ENCODE data around the gene KAT7.

The KAT7 gene

DNA sequence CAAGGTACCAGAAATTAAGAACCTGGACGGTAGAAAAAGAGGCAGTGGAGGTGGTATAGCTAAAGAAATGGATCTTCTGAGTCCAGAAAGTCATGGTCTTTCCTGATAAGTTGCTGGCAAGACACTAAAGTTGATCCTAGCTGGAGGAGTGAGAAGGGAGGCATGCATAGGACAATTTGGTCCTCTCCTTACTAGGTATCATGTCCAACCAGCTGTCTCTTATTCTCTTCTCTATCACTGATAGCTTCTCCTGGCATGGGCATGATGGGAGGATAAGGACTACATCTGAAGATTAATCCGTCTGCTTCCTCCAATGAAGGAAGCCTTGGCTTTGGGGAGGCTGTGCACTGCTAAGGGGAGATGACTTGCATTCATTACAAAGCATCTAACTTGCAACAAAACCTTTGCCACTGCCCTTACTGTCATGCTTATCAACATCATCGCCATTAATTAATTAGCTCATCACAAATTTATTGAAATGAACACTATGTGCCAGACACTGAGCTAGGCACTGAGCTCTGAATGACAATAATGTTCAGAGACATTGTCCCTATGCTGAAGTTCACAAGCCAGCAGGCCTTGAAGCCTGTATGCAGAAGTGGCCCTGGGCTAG is 21.5 kb upstream of the KAT7 start:
- TF ChIP-seq, protein P1, sequence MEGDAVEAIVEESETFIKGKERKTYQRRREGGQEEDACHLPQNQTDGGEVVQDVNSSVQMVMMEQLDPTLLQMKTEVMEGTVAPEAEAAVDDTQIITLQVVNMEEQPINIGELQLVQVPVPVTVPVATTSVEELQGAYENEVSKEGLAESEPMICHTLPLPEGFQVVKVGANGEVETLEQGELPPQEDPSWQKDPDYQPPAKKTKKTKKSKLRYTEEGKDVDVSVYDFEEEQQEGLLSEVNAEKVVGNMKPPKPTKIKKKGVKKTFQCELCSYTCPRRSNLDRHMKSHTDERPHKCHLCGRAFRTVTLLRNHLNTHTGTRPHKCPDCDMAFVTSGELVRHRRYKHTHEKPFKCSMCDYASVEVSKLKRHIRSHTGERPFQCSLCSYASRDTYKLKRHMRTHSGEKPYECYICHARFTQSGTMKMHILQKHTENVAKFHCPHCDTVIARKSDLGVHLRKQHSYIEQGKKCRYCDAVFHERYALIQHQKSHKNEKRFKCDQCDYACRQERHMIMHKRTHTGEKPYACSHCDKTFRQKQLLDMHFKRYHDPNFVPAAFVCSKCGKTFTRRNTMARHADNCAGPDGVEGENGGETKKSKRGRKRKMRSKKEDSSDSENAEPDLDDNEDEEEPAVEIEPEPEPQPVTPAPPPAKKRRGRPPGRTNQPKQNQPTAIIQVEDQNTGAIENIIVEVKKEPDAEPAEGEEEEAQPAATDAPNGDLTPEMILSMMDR (IDR thresholded peaks at IDR 0.05; ENCODE audit: insufficient read depth, low read length) = no peak
- TF ChIP-seq POLR2AphosphoS5 (IDR thresholded peaks at IDR 0.05; ENCODE audit: low read depth) = no peak
- TF ChIP-seq, protein P2, sequence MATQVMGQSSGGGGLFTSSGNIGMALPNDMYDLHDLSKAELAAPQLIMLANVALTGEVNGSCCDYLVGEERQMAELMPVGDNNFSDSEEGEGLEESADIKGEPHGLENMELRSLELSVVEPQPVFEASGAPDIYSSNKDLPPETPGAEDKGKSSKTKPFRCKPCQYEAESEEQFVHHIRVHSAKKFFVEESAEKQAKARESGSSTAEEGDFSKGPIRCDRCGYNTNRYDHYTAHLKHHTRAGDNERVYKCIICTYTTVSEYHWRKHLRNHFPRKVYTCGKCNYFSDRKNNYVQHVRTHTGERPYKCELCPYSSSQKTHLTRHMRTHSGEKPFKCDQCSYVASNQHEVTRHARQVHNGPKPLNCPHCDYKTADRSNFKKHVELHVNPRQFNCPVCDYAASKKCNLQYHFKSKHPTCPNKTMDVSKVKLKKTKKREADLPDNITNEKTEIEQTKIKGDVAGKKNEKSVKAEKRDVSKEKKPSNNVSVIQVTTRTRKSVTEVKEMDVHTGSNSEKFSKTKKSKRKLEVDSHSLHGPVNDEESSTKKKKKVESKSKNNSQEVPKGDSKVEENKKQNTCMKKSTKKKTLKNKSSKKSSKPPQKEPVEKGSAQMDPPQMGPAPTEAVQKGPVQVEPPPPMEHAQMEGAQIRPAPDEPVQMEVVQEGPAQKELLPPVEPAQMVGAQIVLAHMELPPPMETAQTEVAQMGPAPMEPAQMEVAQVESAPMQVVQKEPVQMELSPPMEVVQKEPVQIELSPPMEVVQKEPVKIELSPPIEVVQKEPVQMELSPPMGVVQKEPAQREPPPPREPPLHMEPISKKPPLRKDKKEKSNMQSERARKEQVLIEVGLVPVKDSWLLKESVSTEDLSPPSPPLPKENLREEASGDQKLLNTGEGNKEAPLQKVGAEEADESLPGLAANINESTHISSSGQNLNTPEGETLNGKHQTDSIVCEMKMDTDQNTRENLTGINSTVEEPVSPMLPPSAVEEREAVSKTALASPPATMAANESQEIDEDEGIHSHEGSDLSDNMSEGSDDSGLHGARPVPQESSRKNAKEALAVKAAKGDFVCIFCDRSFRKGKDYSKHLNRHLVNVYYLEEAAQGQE (IDR thresholded peaks at IDR 0.05; ENCODE audit: insufficient replicate concordance, low read depth) = no peak
- TF ChIP-seq GABPA (IDR thresholded peaks at IDR 0.05; ENCODE audit: low read depth) = no peak
- TF ChIP-seq SPI1 (IDR thresholded peaks at IDR 0.05; ENCODE audit: borderline replicate concordance, low read depth) = no peak
- H3K4me3 ChIP-seq (replicated peaks; ENCODE audit: insufficient read depth, low read length) = no peak overlapping the region
- H3K27ac ChIP-seq (replicated peaks) = no peak overlapping the region
- no peak for DNase-seq (ENCODE audit: low read depth in 1 of 2, low spot score in 1 of 2)
- no peaks in the 10 kb centered on the region for H3K27me3 ChIP-seq (ENCODE audit: insufficient read depth, poor library complexity, severe bottlenecking)

DNA sequence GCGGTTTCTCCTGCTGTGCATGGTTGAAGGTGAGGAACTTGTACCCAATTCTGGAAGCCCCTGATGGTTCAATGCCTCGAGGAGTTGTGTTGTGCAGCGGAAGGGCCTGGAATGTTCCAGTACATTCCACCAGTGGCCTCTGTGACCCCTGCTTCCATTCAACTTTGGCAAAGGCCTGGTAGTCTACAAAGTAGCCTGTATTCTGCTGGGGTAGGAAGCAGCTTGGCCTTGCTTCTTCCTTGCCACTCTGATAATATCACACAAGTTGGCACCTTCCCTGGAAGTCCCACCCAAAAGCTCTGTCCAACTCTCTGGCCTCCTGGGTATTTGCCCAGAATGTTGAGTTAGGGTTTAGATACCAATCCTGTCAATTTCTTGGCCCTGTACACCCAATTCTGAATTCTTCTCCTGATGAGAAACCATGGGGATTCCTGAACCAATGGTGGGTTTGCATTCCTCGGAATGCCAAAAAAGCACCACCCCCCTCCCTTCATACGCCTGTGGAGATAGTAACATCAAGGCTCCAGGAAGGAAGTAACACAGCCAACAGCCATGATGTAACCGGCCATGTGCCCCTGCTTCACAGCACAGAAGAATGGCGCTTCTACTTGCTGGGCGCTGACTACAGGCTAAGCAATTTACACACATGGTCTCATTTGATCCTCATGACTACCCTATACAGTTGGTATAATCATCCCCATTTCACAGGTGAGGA is 12.8 kb upstream of the KAT7 start:
- no peaks in the 10 kb centered on the region for H3K27me3 ChIP-seq (ENCODE audit: insufficient read depth, poor library complexity, severe bottlenecking)
- no peak for TF ChIP-seq POLR2AphosphoS5 (IDR thresholded peaks at IDR 0.05; ENCODE audit: low read depth)
- TF ChIP-seq, protein P2 (IDR thresholded peaks at IDR 0.05; ENCODE audit: insufficient replicate concordance, low read depth) = no peak
- TF ChIP-seq SPI1 (IDR thresholded peaks at IDR 0.05; ENCODE audit: borderline replicate concordance, low read depth) = no peak; the same call in 1 of the 2 replicates
- TF ChIP-seq, protein P1 (IDR thresholded peaks at IDR 0.05; ENCODE audit: insufficient read depth, low read length) = no peak
- TF ChIP-seq GABPA (IDR thresholded peaks at IDR 0.05; ENCODE audit: low read depth) = no peak
- no peak overlapping the region for H3K27ac ChIP-seq (replicated peaks)
- peak in 1 of 2 experiments; percentile 23 for DNase-seq (ENCODE audit: low read depth in 1 of 2, low spot score in 1 of 2)
- no peak overlapping the region for H3K4me3 ChIP-seq (replicated peaks; ENCODE audit: insufficient read depth, low read length)

DNA sequence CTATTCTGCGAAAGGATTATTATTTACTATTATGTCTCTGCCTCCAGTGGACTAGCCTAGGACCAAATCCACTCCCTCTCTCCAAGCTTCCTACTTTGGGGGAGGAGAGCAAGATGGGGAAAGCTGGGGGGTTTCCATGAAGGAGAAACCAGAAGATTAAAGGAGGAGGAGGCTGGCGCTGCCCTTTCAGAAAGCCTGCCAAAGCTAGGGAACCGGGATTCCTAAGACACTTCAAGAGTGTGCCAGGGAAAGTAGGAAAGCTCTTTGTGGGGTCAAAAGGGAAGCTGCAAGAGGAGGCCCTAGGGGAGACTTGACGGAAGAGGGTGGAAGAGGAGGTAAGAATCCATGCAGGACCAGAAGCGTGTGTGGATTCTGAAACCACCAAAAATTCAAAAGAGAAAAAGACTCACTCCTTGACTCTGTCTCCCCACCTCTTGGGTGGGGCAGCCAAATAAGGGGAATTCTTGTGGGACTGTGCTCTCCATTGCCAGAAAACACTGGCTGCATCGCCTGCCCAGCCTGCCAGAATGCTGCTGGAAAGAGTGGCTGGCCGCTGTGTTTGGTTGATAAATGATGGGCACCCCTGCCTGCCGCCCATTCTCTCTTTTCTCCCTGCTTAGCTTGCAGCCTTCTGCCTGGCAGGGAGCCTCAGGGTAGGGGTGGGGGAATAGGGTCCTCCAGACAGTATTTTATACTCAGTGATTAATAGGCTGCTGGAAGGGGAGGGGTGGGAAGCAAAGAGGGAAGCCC is 11.8 kb upstream of the KAT7 start:
- no peak for DNase-seq (ENCODE audit: low read depth in 1 of 2, low spot score in 1 of 2)
- Histone ChIP-seq H3K27me3 (ENCODE audit: insufficient read depth, poor library complexity, severe bottlenecking) (no peaks in the 10 kb centered on the region), H3K27ac (replicated peaks) (no peak overlapping the region), H3K4me3 (replicated peaks; ENCODE audit: insufficient read depth, low read length) (no peak overlapping the region)
- TF ChIP-seq SPI1 (IDR thresholded peaks at IDR 0.05; ENCODE audit: borderline replicate concordance, low read depth) = no peak
- TF ChIP-seq POLR2AphosphoS5 (IDR thresholded peaks at IDR 0.05; ENCODE audit: low read depth) = no peak
- no peak for TF ChIP-seq GABPA (IDR thresholded peaks at IDR 0.05; ENCODE audit: low read depth)
- TF ChIP-seq, protein P2 (IDR thresholded peaks at IDR 0.05; ENCODE audit: insufficient replicate concordance, low read depth) = no peak
- TF ChIP-seq, protein P1 (IDR thresholded peaks at IDR 0.05; ENCODE audit: insufficient read depth, low read length) = no peak
